ENCODE results near the gene S100A10.

GRCh38 chr1:151988405-151988923, 5.2 kb downstream of the S100A10 start:
- no peak for TF ChIP-seq CTCF (IDR thresholded peaks at IDR 0.05; ENCODE audit: insufficient read depth, low read depth, low read length)
- no peak for TF ChIP-seq EZH2 (IDR thresholded peaks at IDR 0.05; ENCODE audit: insufficient read depth, low read length)

All from astrocyte (in vitro differentiated cells and primary cell).